Cardiac fibroblast (primary cell): Measurements from ENCODE around the gene TSPAN14.

ENCODE experiments used
- DNase-seq, 2 donors: peaks; one replicate each; pipeline versions ENCODE4 v3.0.0 to v3.0.0-alpha.2; 2010; ENCODE audit warnings: low read depth in 2 of 2
- H3K4me3 ChIP-seq, 2 donors: replicated peaks in 1 of 2; 1 replicate in 1 of 2; 2 replicates in 1 of 2; pipeline ENCODE4 v1.5.1; 2011; ENCODE audit warnings: low read depth in 2 of 2, low read length in 2 of 2, mild to moderate bottlenecking in 2 of 2, moderate library complexity in 1 of 2
- TF ChIP-seq, protein P1 (sequence below): IDR thresholded peaks from one replicate; pipeline ENCODE4 v1.5.1; 2011; ENCODE audit warnings: low read depth, mild to moderate bottlenecking, low read length, inconsistent platforms

Gene TSPAN14

DNA sequence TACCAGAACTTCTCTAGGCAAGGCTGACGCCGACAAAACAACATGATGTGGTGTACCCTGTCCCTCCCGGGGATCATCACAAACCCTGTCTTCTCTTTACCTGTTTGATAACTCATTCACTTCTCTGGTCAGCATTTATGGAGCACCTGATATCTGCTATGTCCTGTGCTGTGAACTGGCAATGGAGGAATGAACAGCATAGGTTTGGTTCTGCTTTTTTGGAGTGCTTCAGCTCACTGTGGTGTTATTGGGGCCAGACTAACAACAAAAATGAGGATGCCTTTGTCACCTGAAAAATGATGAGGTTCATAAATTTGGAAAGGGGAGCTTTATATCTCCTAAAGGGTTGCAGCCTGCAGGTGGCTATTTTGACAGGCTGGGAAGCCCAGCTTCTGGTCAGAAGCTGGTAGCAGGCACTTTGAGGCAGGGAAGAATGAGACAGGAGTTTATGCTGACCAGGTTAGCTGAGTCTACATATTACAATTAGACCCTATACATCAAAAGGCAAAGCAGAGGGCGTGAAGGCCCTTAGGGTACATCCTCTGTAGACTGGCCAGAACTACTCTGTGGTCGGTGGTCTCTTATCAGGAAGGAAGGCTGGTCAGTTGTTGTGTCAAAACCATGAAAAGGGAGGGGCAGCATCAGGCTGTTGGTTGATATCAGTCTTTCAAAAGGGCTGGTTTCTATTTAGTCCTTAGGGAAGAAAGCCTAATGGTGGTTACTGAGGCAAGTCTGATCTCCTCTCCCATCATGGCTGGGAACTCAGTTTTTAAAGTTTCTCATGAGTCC lies 125.9 kb downstream of the TSPAN14 start:
- DNase-seq: no peak
- TF ChIP-seq, protein P1, sequence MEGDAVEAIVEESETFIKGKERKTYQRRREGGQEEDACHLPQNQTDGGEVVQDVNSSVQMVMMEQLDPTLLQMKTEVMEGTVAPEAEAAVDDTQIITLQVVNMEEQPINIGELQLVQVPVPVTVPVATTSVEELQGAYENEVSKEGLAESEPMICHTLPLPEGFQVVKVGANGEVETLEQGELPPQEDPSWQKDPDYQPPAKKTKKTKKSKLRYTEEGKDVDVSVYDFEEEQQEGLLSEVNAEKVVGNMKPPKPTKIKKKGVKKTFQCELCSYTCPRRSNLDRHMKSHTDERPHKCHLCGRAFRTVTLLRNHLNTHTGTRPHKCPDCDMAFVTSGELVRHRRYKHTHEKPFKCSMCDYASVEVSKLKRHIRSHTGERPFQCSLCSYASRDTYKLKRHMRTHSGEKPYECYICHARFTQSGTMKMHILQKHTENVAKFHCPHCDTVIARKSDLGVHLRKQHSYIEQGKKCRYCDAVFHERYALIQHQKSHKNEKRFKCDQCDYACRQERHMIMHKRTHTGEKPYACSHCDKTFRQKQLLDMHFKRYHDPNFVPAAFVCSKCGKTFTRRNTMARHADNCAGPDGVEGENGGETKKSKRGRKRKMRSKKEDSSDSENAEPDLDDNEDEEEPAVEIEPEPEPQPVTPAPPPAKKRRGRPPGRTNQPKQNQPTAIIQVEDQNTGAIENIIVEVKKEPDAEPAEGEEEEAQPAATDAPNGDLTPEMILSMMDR: no peak
- no peak overlapping the region for H3K4me3 ChIP-seq

DNA sequence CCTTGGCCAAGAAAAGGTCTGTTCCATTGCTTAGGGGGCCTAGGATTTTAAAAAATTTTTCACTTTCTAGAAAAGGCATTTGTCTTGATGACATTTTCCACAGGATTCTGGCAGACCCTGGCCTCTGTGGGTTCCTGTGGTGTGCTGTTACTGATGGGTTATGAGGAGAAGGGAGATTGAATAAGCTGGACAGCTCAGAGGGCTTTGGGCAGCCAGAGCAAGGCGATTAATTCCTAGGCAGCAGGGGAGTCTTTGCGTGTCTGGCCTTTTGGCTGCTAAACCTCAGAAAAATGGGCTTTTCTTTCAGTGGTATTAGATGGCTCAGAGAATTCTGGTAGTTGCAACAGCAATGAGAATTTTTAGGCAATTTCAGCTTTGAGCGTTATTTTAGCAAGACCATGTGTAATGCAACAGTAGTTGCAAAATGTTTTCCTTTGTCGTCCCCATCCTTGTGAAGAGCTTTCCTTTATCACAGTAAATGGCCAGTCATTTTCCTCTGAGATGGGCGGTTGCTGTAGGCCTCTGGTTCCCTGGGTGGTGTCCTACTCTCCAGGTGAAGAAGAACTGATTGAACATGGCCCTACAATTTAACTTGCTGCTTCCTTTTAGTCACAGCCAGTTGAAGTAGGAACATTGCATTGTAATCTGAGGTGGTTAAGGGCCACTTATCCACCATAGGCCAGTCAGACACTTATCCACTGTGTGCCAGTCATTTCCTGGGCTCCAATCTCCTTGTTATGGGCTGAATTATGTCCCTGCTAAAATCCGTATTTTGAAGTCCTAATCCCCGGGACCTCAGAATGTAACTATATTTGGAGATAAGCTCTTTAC lies 126.7 kb downstream of the TSPAN14 start:
- H3K4me3 ChIP-seq: no peak overlapping the region
- no peak for DNase-seq
- TF ChIP-seq, protein P1: no peak

DNA sequence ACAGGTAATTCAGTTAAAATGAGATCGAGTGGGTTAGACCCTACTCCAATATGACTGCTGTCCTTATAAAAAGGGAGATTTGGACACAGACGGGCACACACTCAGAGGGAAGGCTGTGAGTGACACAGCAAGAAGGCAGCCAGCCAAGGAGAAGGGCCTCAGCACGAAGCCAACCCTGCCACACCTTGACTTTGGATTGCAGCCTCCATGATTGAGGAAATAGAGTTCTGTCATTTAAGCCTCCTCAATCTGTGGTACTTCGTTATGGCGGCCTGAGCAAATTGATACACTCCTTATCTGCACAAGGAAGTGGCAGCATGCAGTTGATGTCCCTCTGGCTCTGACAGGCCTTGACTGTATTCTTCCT lies 127.3 kb downstream of the TSPAN14 start:
- no peak for DNase-seq
- no peak overlapping the region for H3K4me3 ChIP-seq

DNA sequence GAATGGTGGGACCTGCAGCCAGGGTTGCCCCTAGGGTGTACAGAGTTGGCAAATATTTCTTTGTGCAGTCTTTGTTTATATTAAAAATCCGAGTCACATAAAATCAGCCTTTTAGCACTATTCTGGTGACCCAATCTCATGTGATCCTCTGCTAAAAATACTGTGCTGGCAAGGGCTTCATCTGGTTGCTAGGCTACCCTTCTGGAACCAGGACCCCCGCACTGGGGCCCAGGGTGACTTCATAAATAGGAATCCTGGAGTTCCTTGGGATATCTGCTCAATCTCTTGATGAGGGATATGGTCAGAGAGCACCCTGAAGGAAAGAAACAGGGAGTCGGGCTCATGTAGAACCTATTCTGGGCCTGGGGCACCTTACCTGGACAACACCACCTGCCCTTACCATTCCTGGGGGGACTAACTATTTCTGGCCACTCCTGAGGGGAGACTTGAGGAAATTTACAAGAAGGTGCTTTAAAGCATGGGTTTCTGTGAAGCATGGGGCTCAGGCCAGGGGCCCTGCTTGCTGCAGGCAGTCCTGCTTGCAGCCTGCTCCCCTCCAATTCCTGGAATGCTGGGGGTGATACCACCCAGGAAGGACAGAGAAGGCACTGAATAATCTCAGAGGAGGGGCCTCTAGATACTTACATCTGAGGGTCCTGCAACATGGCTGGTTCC lies 128.3 kb downstream of the TSPAN14 start:
- no peak overlapping the region for H3K4me3 ChIP-seq
- DNase-seq: no peak
- TF ChIP-seq, protein P1: no peak

More for the DNA sequence above, 127.3 kb downstream of the TSPAN14 start:
- TF ChIP-seq, protein P1: no peak
